GM12864 (cell line): Measurements from ENCODE around the gene CASKIN2.

Experiments used
- DNase-seq: peaks from one replicate; pipeline ENCODE4 v3.0.0-alpha.2; 2011; ENCODE audit warnings: low read depth
- H3K4me3 ChIP-seq: 2 replicates; pipeline ENCODE4 v1.5.1; 2011; ENCODE audit warnings: mild to moderate bottlenecking, low read depth, low read length, control low read depth
- CTCF ChIP-seq: IDR thresholded peaks from 2 replicates; pipeline ENCODE4 v1.5.1; 2011; ENCODE audit warnings: low read depth, mild to moderate bottlenecking, moderate library complexity, low read length, control low read depth, inconsistent platforms; ENCODE audit errors: missing control alignments

CASKIN2 gene

DNA sequence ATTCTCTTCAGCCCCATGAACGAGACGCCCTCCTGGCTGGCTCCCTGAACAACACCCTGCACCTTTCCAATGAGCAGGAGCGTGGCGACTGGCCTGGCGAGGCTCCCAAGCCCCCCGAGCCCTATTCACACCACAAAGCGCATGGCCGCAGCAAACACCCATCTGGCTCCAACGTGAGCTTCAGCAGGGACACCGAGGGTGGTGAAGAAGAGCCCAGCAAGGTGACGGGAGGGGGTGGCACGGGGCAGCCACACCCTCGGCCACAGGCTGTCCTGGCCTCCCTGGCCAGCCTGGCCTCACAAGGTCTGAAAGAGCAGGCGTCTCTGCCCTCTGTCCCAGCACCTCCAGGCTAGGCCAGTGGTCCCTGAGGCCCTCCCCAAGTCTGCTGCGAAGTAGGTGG is 23.7 kb downstream of the CASKIN2 start:
- DNase-seq: no peak
- no peak overlapping the region for H3K4me3 ChIP-seq
- no peak for TF ChIP-seq CTCF

- H3K4me3 ChIP-seq: no peak overlapping the region
- TF ChIP-seq CTCF: no peak
Measured at GRCh38 chr17:75490953-75491649, 24.2 kb downstream of the CASKIN2 start.

DNA sequence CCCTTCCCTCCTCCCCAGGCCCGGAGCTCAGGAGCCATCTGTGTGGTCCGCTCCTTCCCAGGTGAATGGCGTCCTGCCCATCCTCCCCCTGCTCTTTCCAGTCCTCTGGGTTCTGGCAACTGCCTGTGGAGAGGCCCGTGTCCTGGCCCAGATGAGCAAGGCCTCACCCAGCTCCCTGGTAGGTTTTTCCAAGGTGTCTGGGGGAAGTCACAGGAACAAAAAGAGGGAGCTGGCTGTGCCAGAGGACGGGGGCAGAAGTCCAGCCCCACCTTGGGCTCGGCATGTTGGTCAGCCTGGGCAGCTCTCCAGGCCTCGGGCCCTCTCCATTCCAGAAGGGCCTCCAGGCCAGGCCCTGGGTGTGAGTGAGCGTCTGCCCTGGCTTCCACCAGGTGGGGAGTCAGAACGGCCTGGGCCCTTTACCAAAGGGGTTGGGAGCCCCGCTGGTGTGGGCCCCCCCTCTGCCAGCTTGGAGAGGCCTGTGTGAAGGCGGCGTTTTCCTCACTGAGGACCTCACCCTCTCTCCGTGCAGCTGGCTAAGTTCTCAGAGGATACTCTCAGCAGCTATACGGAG is 25.1 kb downstream of the CASKIN2 start:
- no peak for DNase-seq
- no peak overlapping the region for H3K4me3 ChIP-seq
- no peak for TF ChIP-seq CTCF

More at GRCh38 chr17:75490953-75491649, 24.2 kb downstream of the CASKIN2 start:
- DNase-seq: no peak

GRCh38 chr17:75489511-75489955 is 25.8 kb downstream of the CASKIN2 start:
- H3K4me3 ChIP-seq: no peak overlapping the region
- TF ChIP-seq CTCF: no peak
- DNase-seq: no peak

GRCh38 chr17:75488693-75489510 is 26.4 kb downstream of the CASKIN2 start:
- DNase-seq: no peak
- H3K4me3 ChIP-seq: no peak overlapping the region
- no peak for TF ChIP-seq CTCF

DNA sequence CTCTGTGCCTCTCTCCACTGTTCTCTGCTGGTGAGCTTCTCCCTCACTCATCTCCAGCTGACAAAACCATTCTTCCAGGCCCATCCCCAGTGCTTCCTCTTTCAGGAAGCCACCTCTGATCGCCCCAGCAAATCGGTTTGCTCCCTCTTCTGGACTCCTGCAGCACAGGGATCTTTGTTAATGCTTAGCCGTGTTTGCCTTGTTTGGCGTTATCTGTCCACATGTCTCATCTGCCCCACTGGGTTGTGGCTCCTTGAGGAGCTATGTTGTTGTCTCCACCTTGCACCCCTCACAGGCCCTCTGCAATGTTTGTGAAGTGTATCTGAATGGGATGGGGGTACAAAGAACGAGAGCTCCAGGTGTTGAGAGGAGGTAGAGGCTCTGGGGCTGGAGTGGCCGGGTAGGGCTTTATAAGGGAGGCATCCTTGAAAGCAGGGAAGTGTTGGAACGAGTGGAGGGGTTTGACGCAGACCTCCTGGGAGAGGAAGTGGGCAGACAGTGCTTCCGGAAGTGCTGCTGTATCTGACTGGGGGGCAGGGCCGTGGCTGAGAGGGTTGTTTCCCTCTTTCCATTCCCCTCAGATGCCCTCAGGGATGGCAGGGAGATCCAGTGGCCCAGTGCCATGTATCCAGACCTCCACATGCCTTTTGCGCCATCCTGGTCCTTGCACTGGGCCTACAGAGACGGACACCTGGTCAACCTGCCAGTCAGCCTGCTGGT is 27.8 kb downstream of the CASKIN2 start:
- H3K4me3 ChIP-seq: no peak overlapping the region
- no peak for TF ChIP-seq CTCF
- DNase-seq: no peak
